KMS-11 (cell line): Measurements from ENCODE around the gene HMGN3.

ENCODE experiments used
- H2AFZ ChIP-seq: fragments of 200-600 bp; sonication (generic); 2 replicates; pipeline ENCODE4 v1.6.1; 2016; ENCODE audit warnings: antibody characterized with exemption, mixed run types, low read depth
- H3K27ac ChIP-seq: fragments of 200-600 bp; sonication (generic); 2 replicates; pipeline ENCODE4 v1.6.1; 2016; ENCODE audit warnings: mild to moderate bottlenecking, mixed run types
- H3K27me3 ChIP-seq: fragments of 200-600 bp; sonication (generic); 2 replicates; pipeline ENCODE4 v1.6.1; 2017; ENCODE audit warnings: mild to moderate bottlenecking, low read depth, mixed run types, moderate library complexity; ENCODE audit not compliant: insufficient read depth
- H3K36me3 ChIP-seq: fragments of 200-600 bp; sonication (generic); 2 replicates; pipeline ENCODE4 v1.6.1; 2017; ENCODE audit warnings: mild to moderate bottlenecking, mixed run types; ENCODE audit not compliant: insufficient read depth
- H3K4me1 ChIP-seq: fragments of 200-600 bp; sonication (generic); 2 replicates; pipeline ENCODE4 v1.6.1; 2016; ENCODE audit warnings: mild to moderate bottlenecking, low read depth, mixed run types; ENCODE audit not compliant: poor library complexity, severe bottlenecking
- H3K4me2 ChIP-seq: fragments of 200-600 bp; sonication (generic); 2 replicates; pipeline ENCODE4 v1.7.0; 2016; ENCODE audit warnings: mild to moderate bottlenecking, mixed run types
- H3K4me3 ChIP-seq: fragments of 200-600 bp; sonication (generic); IDR thresholded peaks from 2 replicates; pipeline ENCODE4 v1.6.1; 2017; ENCODE audit warnings: low read depth, low read length, mixed read lengths; ENCODE audit not compliant: insufficient read depth
- H3K79me2 ChIP-seq: fragments of 200-600 bp; sonication (generic); 2 replicates; pipeline ENCODE4 v1.6.1; 2016; ENCODE audit warnings: low read depth, mixed run types; ENCODE audit not compliant: insufficient read depth
- H3K9ac ChIP-seq: fragments of 200-600 bp; sonication (generic); 2 replicates; pipeline ENCODE4 v1.6.1; 2016; ENCODE audit warnings: mild to moderate bottlenecking, mixed run types
- H4K20me1 ChIP-seq: fragments of 200-600 bp; sonication (generic); 2 replicates; pipeline ENCODE4 v1.6.1; 2016; ENCODE audit warnings: mild to moderate bottlenecking, mixed run types; ENCODE audit not compliant: insufficient read depth
- TF ChIP-seq, protein P1 (sequence below): fragments of 200-600 bp; sonication (generic); conservative IDR thresholded peaks from 2 replicates; pipeline ENCODE4 v1.6.1; 2017; ENCODE audit warnings: low read depth, mild to moderate bottlenecking, antibody characterized with exemption, low read length, moderate library complexity, mixed read lengths

The HMGN3 gene

DNA sequence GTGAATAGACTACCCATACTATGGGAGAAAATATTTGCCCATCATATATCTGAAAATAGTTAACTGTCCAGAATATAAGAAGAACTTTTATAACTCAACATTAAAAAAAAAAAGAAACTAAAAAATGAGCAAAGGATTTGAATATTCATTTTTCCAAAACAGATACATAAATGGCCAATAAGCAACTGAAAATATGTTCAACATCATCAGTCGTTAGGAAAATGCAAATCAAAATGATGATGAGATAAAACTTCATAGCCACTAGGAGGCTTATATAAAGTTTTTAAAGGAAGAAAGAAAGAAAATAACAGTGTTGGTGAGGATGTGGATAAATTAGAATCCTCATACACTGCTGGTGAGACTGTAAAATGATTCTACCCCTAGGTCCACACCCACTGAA is 32.6 kb upstream of the HMGN3 start:
- TF ChIP-seq, protein P1, sequence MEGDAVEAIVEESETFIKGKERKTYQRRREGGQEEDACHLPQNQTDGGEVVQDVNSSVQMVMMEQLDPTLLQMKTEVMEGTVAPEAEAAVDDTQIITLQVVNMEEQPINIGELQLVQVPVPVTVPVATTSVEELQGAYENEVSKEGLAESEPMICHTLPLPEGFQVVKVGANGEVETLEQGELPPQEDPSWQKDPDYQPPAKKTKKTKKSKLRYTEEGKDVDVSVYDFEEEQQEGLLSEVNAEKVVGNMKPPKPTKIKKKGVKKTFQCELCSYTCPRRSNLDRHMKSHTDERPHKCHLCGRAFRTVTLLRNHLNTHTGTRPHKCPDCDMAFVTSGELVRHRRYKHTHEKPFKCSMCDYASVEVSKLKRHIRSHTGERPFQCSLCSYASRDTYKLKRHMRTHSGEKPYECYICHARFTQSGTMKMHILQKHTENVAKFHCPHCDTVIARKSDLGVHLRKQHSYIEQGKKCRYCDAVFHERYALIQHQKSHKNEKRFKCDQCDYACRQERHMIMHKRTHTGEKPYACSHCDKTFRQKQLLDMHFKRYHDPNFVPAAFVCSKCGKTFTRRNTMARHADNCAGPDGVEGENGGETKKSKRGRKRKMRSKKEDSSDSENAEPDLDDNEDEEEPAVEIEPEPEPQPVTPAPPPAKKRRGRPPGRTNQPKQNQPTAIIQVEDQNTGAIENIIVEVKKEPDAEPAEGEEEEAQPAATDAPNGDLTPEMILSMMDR: no peak
- Histone ChIP-seq H2AFZ (no peak overlapping the region), H4K20me1 (no peaks in the 10 kb centered on the region), H3K4me1 (no peaks in the 10 kb centered on the region), H3K27ac (no peak overlapping the region), H3K36me3 (no peaks in the 10 kb centered on the region), H3K9ac (no peak overlapping the region), H3K27me3 (no peaks in the 10 kb centered on the region), H3K4me2 (no peak overlapping the region), H3K79me2 (no peaks in the 10 kb centered on the region), H3K4me3 (no peak overlapping the region)

DNA sequence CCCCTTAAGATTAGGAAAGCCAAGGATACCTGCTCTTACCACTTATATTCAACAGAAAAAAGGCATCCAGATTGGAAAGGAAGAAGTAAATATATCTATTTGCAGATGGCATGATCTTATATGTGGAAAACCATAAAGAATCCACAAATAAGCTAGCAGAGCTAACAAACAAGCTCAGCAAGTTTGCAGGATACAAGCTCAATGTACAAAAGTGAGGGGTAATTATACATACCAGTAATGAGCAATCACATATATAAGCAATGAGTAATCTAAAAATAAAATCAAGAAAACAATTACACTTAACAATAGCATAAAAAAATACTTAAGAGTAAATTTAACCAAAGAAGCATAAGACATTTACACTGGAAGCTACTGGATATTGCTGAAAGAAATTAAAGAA is 31.6 kb upstream of the HMGN3 start:
- Histone ChIP-seq H3K4me3 (no peak overlapping the region), H3K4me2 (no peak overlapping the region), H3K36me3 (no peaks in the 10 kb centered on the region), H3K9ac (no peak overlapping the region), H4K20me1 (no peaks in the 10 kb centered on the region), H3K4me1 (no peaks in the 10 kb centered on the region), H3K27ac (no peak overlapping the region), H3K79me2 (no peaks in the 10 kb centered on the region), H3K27me3 (no peaks in the 10 kb centered on the region), H2AFZ (no peak overlapping the region)
- TF ChIP-seq, protein P1: no peak

DNA sequence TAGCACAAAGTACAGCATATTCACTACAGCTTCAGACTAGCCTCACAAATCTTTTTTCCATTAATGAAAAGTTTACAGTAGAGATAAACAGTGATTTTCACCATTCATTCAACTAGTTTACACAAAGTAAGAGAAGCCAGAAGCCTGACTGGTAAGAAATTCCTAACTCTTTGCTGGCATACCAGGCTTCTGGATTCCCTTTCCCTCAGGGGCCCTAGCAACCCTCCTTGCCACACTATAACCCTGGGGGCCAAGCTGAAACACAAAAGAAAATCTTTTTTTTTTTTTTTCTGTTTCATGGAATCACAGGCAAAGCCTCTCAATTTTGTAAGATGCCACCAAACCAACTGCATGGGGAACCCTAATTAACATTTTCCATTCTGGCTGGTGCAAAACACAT is 28.9 kb upstream of the HMGN3 start:
- Histone ChIP-seq H3K4me3 (no peak overlapping the region), H3K9ac (no peak overlapping the region), H4K20me1 (no peaks in the 10 kb centered on the region), H3K79me2 (no peaks in the 10 kb centered on the region), H3K4me2 (no peak overlapping the region), H2AFZ (no peak overlapping the region), H3K4me1 (no peaks in the 10 kb centered on the region), H3K27me3 (no peaks in the 10 kb centered on the region), H3K27ac (no peak overlapping the region), H3K36me3 (no peaks in the 10 kb centered on the region)
- TF ChIP-seq, protein P1: no peak

DNA sequence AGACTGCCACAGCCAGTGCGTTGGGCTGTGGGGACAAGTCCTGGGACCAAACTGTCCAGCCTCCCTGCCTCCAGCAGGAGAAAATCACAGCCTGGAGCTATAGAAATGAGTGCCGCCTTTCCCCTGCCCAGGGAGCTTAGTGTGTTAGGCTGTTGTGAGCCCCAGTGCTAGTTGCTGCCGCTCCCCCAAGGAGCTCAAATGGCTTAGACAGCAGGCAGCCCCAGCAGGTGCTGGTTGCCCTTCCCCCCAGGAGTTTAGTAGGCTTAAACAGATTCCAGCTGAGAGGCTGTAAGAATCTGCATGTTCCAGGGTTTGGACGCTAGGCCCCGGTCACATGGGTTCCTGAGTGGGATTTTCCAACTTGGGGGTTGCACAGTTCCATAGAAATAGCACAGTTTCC is 27.2 kb upstream of the HMGN3 start:
- no peak overlapping the region for H3K9ac ChIP-seq
- no peaks in the 10 kb centered on the region for H3K4me1 ChIP-seq
- no peak overlapping the region for H3K4me3 ChIP-seq
- no peak overlapping the region for H2AFZ ChIP-seq
- H3K27ac ChIP-seq: no peak overlapping the region
- H3K79me2 ChIP-seq: no peaks in the 10 kb centered on the region
- no peaks in the 10 kb centered on the region for H3K27me3 ChIP-seq
- H4K20me1 ChIP-seq: no peaks in the 10 kb centered on the region
- TF ChIP-seq, protein P1: no peak
- no peak overlapping the region for H3K4me2 ChIP-seq
- H3K36me3 ChIP-seq: no peaks in the 10 kb centered on the region

DNA sequence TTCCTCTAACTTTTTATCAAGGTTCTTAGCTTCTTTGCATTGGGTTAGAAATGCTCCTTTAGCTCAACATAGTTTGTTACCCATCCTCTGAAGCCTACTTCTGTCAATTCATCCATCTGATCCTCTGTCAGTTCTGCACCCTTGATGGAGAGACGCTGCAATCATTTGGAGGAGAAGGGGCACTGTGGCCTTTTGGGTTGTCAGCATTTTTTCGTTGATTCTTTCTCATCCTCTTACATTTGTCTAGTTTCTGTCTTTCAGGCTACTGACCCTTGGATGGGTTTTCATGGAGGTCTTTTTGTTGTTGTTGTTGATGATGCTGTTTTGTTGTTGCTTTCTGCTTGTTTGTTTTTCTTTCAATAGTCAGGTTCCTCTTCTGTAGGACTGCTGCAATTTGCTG is 26.3 kb upstream of the HMGN3 start:
- Histone ChIP-seq H4K20me1 (no peaks in the 10 kb centered on the region), H3K4me3 (no peak overlapping the region), H3K4me2 (no peak overlapping the region), H3K9ac (no peak overlapping the region), H3K4me1 (no peaks in the 10 kb centered on the region), H3K27ac (no peak overlapping the region), H3K27me3 (no peaks in the 10 kb centered on the region), H3K79me2 (no peaks in the 10 kb centered on the region), H2AFZ (no peak overlapping the region), H3K36me3 (no peaks in the 10 kb centered on the region)
- TF ChIP-seq, protein P1: no peak
